Measurements from ENCODE around the gene PTPRG. TPM values are rescaled to one million over a fixed set of nuclear protein-coding genes. Genes with fewer than 3 reads are reported as not detected.
A peak's percentile ranks its signal among the peaks of the same experiment; 100 is the strongest.

Gene PTPRG
- total RNA-seq, 3 donors from 2014 or later: 28.9 to 54.7 (median 40.4) TPM

DNA sequence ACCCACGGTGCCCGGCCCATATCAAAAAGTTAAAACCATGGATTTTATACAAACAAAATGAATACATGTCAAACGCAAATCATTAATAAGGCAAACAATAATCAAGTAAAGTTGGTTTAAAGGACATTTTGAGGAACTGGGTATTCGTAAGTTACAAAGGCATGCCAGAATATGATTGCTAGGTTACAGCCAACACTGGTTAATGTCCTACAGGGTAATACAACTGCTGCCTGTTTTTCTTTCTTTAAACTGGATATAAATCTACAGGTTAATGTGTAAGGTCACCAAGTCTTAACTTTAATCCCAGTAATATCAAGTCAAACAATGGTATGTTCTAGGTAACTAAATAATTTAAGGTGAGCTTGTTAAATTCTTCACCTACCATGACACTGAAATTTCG, 166.1 kb downstream of the PTPRG start:
- no peak overlapping the region for H3K4me3 ChIP-seq
- no peaks in the 10 kb centered on the region for H3K36me3 ChIP-seq (ENCODE audit: low read depth)
- H3K9me3 ChIP-seq: no peaks in the 10 kb centered on the region
- H3K4me1 ChIP-seq (ENCODE audit: low read depth): peaks cover 3% of the 10 kb centered on the region
- intact Hi-C loops (cut with DNase I, micrococcal nuclease): no loop called here
- DNase-seq: no peak
- ATAC-seq: peak; percentile 54
- TF ChIP-seq, protein P1, sequence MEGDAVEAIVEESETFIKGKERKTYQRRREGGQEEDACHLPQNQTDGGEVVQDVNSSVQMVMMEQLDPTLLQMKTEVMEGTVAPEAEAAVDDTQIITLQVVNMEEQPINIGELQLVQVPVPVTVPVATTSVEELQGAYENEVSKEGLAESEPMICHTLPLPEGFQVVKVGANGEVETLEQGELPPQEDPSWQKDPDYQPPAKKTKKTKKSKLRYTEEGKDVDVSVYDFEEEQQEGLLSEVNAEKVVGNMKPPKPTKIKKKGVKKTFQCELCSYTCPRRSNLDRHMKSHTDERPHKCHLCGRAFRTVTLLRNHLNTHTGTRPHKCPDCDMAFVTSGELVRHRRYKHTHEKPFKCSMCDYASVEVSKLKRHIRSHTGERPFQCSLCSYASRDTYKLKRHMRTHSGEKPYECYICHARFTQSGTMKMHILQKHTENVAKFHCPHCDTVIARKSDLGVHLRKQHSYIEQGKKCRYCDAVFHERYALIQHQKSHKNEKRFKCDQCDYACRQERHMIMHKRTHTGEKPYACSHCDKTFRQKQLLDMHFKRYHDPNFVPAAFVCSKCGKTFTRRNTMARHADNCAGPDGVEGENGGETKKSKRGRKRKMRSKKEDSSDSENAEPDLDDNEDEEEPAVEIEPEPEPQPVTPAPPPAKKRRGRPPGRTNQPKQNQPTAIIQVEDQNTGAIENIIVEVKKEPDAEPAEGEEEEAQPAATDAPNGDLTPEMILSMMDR (IDR thresholded peaks at IDR 0.05): no peak

DNA sequence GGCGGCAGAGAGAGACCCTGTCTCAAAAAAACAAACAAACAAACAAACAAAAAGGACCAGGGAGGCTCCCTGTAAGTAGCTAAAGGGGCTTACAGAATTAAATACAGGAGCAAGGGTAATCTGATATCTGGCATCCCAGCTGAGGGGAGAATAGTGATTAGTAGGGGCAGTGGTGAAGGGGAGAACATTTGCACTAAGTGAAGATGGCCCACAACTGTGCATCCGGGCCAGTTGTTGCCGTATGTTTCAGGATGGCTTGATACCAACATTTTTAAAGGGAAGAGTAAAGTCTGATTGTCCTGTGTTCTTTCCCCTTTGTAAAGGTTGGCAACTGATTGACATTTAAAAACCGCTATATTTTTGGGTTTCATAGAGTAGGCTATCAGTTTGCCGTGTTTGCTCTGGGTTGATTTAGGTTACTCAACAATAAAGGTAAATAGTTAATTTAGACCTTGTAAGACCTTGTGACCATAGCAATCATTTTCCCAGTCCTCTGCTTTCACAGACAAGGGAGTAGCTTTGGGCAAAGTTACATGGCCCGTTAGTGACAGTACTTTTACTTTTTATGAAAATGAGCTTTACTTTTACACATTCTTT, 167.8 kb downstream of the PTPRG start:
- DNase-seq (no peak), ATAC-seq (no peak)
- Histone ChIP-seq H3K9me3 (no peaks in the 10 kb centered on the region), H3K4me1 (ENCODE audit: low read depth) (peaks cover 3% of the 10 kb centered on the region), H3K4me3 (no peak overlapping the region), H3K36me3 (ENCODE audit: low read depth) (no peaks in the 10 kb centered on the region)
- TF ChIP-seq, protein P1 (IDR thresholded peaks at IDR 0.05): no peak
- intact Hi-C loops (cut with DNase I, micrococcal nuclease): no loop called here

DNA sequence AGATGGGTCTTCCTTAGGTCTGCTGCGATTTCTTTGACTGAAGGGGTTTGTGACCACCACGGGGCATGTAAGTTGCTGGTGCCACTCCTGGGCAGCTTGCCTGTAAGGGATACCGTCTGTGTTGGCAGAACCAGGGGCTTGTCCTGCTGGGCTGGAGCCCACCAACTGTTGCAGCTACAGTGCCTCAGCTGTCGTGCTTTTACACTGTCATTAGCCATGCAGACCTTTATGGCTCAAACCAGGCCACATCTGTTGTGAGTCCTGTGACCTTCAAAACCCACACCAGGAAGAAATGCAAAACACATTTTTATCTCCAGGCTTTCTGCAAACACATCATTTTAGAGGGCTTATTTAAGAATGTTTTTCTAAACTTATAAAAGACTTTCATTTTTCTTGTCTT, 168.7 kb downstream of the PTPRG start:
- TF ChIP-seq, protein P1 (IDR thresholded peaks at IDR 0.05): no peak
- intact Hi-C loops (cut with DNase I, micrococcal nuclease): no loop called here
- DNase-seq (no peak), ATAC-seq (no peak)
- H3K36me3 ChIP-seq (ENCODE audit: low read depth): no peaks in the 10 kb centered on the region
- H3K4me1 ChIP-seq (ENCODE audit: low read depth): peaks cover 3% of the 10 kb centered on the region
- no peaks in the 10 kb centered on the region for H3K9me3 ChIP-seq
- H3K4me3 ChIP-seq: no peak overlapping the region

DNA sequence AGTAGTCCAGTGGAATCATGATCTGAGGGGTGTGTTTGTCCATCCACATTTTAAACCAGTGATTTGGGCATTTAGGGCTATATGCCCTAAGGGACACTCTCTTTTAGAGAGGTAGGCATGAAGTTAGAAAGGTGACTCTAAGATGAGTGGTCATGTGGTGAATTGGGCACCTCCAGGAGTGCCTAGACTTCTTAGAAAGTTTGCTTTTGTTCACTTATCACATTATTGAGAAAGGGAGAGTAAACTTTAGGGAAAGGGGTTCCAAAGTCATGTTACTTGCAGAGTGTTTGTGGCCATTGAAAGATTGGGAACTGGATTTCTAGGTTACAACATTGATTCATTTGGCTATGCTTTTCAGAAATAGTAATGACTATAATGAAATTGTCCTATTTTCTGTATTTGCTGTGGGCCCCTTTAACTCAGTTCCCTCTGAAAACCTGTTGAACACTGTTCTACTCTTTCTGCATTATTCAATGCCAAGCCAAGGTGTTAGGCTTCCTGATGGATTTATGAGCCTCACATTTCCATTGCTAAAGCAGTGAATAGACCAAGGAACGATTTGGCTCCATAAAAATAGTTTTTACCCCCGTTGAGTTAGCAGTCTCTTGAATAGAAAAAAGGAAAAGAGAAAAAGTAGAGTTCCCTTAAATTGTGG, 169.3 kb downstream of the PTPRG start:
- TF ChIP-seq, protein P1 (IDR thresholded peaks at IDR 0.05): no peak
- intact Hi-C loops (cut with DNase I, micrococcal nuclease): no loop called here
- no peaks in the 10 kb centered on the region for H3K36me3 ChIP-seq (ENCODE audit: low read depth)
- H3K4me1 ChIP-seq (ENCODE audit: low read depth): peaks cover 3% of the 10 kb centered on the region
- no peak overlapping the region for H3K4me3 ChIP-seq
- ATAC-seq: no peak
- no peaks in the 10 kb centered on the region for H3K9me3 ChIP-seq
- no peak for DNase-seq

DNA sequence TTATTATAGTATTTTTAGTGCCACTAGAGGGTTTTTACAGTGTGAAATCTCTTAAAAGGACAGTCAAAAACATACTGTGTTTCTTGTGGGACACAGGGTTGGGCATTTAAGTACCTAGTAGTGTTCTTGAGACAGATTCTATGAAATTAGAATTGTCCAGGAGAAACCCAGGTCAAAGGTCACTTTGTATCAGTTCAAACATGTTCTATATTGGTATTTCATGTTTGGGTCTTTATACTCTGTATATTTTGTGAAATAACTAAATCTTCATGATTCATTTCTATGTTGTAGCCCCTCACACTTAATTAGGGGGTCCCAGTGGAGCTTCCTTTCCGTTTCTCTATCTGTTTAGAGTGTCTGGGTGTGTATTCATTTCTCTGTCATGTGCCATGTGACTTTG, 171.6 kb downstream of the PTPRG start:
- no peaks in the 10 kb centered on the region for H3K36me3 ChIP-seq (ENCODE audit: low read depth)
- H3K4me1 ChIP-seq (ENCODE audit: low read depth): peaks cover 3% of the 10 kb centered on the region
- intact Hi-C loops (cut with DNase I, micrococcal nuclease): no loop called here
- TF ChIP-seq, protein P1 (IDR thresholded peaks at IDR 0.05): no peak
- DNase-seq (no peak), ATAC-seq (no peak)
- H3K4me3 ChIP-seq: no peak overlapping the region
- no peaks in the 10 kb centered on the region for H3K9me3 ChIP-seq

Measured in mucosa of descending colon (tissue), 3 donors.